ENCODE measurements around the gene C16orf95. TPM values are rescaled to one million over a fixed set of nuclear protein-coding genes. Genes with fewer than 3 reads are reported as not detected.

The C16orf95 gene
- total and polyA plus RNA-seq, 3 experiments from 2014 or later: 2.5 to 8.4 (median 7.5) TPM

DNA sequence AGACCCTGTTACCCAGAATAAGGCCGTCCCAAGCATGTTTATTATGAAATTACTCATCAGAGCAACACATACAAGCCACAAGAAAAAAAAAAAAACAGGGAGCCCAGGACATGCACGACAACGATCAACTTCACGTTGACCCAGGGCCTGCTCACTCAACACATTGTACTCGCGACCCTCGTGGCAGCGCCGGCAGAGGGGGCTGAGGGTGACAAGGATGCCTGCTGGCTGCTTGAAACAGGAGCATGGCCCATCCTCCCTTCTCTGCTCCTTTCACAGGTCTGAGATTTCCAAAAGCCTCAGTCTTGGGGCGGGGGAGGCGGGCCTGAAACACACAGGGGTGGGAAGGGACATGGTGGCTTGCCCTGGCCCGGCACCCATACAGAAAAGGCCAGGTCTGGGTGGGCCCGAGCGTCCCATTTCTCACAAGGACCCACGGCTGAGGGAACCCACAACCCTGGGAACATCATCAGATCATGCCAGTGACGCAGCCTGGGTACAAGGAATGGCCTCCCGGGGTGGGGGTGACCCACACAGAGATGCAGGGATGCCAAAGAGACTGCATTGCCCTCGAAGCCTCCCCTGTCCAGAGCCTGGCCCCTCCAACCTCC lies 21.1 kb upstream of the C16orf95 start:
- ChIA-PET POLR2A (no interaction called here), CTCF (interaction anchor here (0.6 kb wide), 1 partner anchor 16 kb away, joined by 3 read pairs; no protein-coding TSS in a partner anchor)
- Mint-ChIP-seq H3K4me3 (no peak overlapping the region), H3K9me3 (no peaks in the 10 kb centered on the region), H3K36me3 (peaks cover 0 to 75% (median 9%) of the 10 kb centered on the region in 3 donors), H3K4me1 (peaks cover 0 to 13% (median 2%) of the 10 kb centered on the region in 3 donors), H3K27ac (peak overlapping the region in 2 of 8 donors; percentile 37 to 87), H3K27me3 (peaks cover 0 to 2% of the 10 kb centered on the region in 2 donors)
- H3K27me3 ChIP-seq (ENCODE audit: insufficient read depth, low read length, poor library complexity, severe bottlenecking): no peaks in the 10 kb centered on the region
- H3K9me3 ChIP-seq (ENCODE audit: low read length): no peaks in the 10 kb centered on the region
- peaks cover 16% of the 10 kb centered on the region for H3K36me3 ChIP-seq (ENCODE audit: insufficient read depth, low read length)
- H3K27ac ChIP-seq (ENCODE audit: low read depth, low read length): no peak overlapping the region
- no peaks in the 10 kb centered on the region for H3K4me1 ChIP-seq (ENCODE audit: insufficient read depth, low read length)
- no peak for DNase-seq
- H3K4me3 ChIP-seq (ENCODE audit: low read length): no peak overlapping the region

DNA sequence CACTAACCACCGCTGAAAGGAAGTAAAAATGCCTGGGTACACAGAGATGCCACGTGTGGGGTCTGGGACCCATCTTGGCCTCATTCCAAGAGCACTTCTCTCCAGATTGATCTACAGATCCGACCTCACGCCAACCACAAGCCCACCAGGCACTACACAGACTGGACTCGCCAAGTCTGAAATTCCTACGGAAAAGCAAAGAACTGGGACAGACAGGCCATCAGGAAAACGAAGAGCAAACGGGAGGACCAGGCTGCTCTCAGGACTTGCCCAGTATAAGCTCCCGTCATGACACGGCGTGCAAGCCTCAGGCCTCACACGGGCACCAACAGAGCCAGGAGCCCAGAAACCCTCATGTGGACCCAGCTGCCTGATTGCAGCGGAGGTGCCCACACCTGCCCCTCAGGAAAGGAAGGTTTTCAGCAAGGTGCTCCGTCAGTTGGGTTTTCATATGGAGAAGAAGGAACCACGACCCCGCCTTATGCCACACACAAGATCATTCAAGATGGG lies 20.1 kb upstream of the C16orf95 start:
- CTCF ChIA-PET: no interaction called here
- no peak overlapping the region for H3K4me3 Mint-ChIP-seq
- Histone ChIP-seq H3K27ac (ENCODE audit: low read depth, low read length) (no peak overlapping the region), H3K36me3 (ENCODE audit: insufficient read depth, low read length) (peaks cover 8% of the 10 kb centered on the region), H3K9me3 (ENCODE audit: low read length) (no peaks in the 10 kb centered on the region), H3K27me3 (ENCODE audit: insufficient read depth, low read length, poor library complexity, severe bottlenecking) (no peaks in the 10 kb centered on the region), H3K4me3 (ENCODE audit: low read length) (no peak overlapping the region), H3K4me1 (ENCODE audit: insufficient read depth, low read length) (no peaks in the 10 kb centered on the region)
- H3K4me1 Mint-ChIP-seq: peaks cover 0 to 13% (median 2%) of the 10 kb centered on the region in 3 donors
- peaks cover 0 to 75% (median 6%) of the 10 kb centered on the region in 3 donors for H3K36me3 Mint-ChIP-seq
- H3K27me3 Mint-ChIP-seq: peaks cover 0 to 2% of the 10 kb centered on the region in 2 donors
- no peaks in the 10 kb centered on the region for H3K9me3 Mint-ChIP-seq
- H3K27ac Mint-ChIP-seq: peak overlapping the region in 4 of 8 donors; percentile 42 to 78 (median 66)
- DNase-seq: no peak
- POLR2A ChIA-PET: no interaction called here

GRCh38 chr16:87336434-87337240 lies 19.4 kb upstream of the C16orf95 start:
- no peaks in the 10 kb centered on the region for H3K27me3 ChIP-seq (ENCODE audit: insufficient read depth, low read length, poor library complexity, severe bottlenecking)
- H3K9me3 Mint-ChIP-seq: no peaks in the 10 kb centered on the region
- H3K4me1 ChIP-seq (ENCODE audit: insufficient read depth, low read length): no peaks in the 10 kb centered on the region
- peaks cover 8% of the 10 kb centered on the region for H3K36me3 ChIP-seq (ENCODE audit: insufficient read depth, low read length)
- H3K4me3 Mint-ChIP-seq: no peak overlapping the region
- peaks cover 0 to 12% (median 2%) of the 10 kb centered on the region in 3 donors for H3K4me1 Mint-ChIP-seq
- no peak overlapping the region for H3K27ac ChIP-seq (ENCODE audit: low read depth, low read length)
- no peaks in the 10 kb centered on the region for H3K9me3 ChIP-seq (ENCODE audit: low read length)
- ChIA-PET POLR2A (no interaction called here), CTCF (no interaction called here)
- H3K36me3 Mint-ChIP-seq: peaks cover 0 to 74% (median 6%) of the 10 kb centered on the region in 3 donors
- no peak overlapping the region for H3K4me3 ChIP-seq (ENCODE audit: low read length)
- H3K27ac Mint-ChIP-seq: peak overlapping the region in 2 of 8 donors; percentile 19 to 78
- no peak for DNase-seq
- peaks cover 0 to 2% of the 10 kb centered on the region in 2 donors for H3K27me3 Mint-ChIP-seq

- Mint-ChIP-seq H3K9me3 (no peaks in the 10 kb centered on the region), H3K36me3 (peaks cover 0 to 77% (median 6%) of the 10 kb centered on the region in 3 donors), H3K27ac (peak overlapping the region in 2 of 8 donors; percentile 27 to 46), H3K27me3 (peaks cover 0 to 2% of the 10 kb centered on the region in 2 donors), H3K4me1 (peaks cover 0 to 8% (median 2%) of the 10 kb centered on the region in 3 donors), H3K4me3 (no peak overlapping the region)
- ChIA-PET CTCF (interaction anchor here (1.3 kb wide), 1 partner anchor 58 kb away, joined by 4 read pairs; no protein-coding TSS in a partner anchor), POLR2A (no interaction called here)
- Histone ChIP-seq H3K4me1 (ENCODE audit: insufficient read depth, low read length) (no peaks in the 10 kb centered on the region), H3K9me3 (ENCODE audit: low read length) (no peaks in the 10 kb centered on the region), H3K36me3 (ENCODE audit: insufficient read depth, low read length) (peaks cover 8% of the 10 kb centered on the region), H3K27ac (ENCODE audit: low read depth, low read length) (no peak overlapping the region), H3K27me3 (ENCODE audit: insufficient read depth, low read length, poor library complexity, severe bottlenecking) (no peaks in the 10 kb centered on the region), H3K4me3 (ENCODE audit: low read length) (no peak overlapping the region)
- no peak for DNase-seq
Measured at GRCh38 chr16:87335625-87336433, 18.6 kb upstream of the C16orf95 start.

DNA sequence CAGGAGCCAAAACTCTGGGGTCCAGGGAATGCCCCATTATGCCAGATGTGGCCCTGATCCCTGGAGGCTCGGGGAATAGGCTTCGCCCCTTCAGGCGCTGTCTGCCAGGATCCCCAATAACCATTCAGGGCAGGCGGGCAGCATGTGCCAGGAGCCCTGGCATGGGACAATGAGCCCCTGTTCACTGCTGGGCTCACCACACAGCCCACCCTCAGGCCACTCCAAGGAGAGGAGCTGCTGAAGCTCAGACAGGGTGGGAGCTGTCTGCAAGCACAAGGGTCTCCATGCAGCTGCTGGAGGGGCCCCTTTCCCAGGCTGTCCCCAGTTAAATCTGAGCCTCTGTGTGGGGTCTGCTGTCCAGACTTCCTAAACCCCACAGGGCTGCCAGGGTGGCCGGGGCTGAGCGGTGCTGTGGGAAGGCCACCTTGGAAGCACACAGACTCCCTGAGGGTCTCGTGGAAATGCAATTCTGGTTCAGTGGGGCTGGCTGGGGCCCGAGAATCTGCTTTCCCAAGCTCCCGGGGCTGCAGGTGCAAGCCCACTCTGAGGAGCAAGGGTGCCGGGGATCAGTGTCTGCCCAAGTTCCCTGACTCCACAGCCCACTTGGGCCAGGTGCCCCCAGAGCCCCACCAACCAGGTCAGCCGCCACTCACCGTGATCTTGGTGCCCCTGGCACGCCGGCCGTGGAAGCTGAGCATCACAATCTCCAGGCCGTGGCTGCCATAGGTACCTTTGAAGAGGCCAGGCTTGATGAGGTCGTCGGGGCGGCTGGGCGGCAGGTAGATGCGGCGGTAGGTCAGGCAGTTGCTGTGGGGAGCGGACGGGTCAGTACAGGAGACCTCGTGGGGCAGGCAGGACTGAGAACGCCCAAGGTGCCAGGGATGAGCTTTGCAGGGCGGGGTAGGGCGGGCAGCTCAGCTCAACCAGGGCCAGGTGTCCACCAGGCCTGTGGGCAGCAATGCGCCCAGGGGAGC lies 17.7 kb upstream of the C16orf95 start:
- Mint-ChIP-seq H3K4me3 (no peak overlapping the region), H3K36me3 (peaks cover 0 to 79% (median 6%) of the 10 kb centered on the region in 3 donors), H3K27ac (no peak overlapping the region), H3K4me1 (peaks cover 0 to 7% (median 2%) of the 10 kb centered on the region in 3 donors), H3K27me3 (peaks cover 0 to 2% of the 10 kb centered on the region in 2 donors), H3K9me3 (no peaks in the 10 kb centered on the region)
- Histone ChIP-seq H3K9me3 (ENCODE audit: low read length) (no peaks in the 10 kb centered on the region), H3K36me3 (ENCODE audit: insufficient read depth, low read length) (peaks cover 8% of the 10 kb centered on the region), H3K27me3 (ENCODE audit: insufficient read depth, low read length, poor library complexity, severe bottlenecking) (no peaks in the 10 kb centered on the region), H3K4me3 (ENCODE audit: low read length) (no peak overlapping the region), H3K27ac (ENCODE audit: low read depth, low read length) (no peak overlapping the region), H3K4me1 (ENCODE audit: insufficient read depth, low read length) (no peaks in the 10 kb centered on the region)
- no peak for DNase-seq
- POLR2A ChIA-PET: no interaction called here
- CTCF ChIA-PET: interaction anchor here (0.8 to 1.3 kb wide), 2 partner anchors 17 to 59 kb away, joined by 4 to 6 read pairs; partner anchors contain the start of gene C16orf95

DNA sequence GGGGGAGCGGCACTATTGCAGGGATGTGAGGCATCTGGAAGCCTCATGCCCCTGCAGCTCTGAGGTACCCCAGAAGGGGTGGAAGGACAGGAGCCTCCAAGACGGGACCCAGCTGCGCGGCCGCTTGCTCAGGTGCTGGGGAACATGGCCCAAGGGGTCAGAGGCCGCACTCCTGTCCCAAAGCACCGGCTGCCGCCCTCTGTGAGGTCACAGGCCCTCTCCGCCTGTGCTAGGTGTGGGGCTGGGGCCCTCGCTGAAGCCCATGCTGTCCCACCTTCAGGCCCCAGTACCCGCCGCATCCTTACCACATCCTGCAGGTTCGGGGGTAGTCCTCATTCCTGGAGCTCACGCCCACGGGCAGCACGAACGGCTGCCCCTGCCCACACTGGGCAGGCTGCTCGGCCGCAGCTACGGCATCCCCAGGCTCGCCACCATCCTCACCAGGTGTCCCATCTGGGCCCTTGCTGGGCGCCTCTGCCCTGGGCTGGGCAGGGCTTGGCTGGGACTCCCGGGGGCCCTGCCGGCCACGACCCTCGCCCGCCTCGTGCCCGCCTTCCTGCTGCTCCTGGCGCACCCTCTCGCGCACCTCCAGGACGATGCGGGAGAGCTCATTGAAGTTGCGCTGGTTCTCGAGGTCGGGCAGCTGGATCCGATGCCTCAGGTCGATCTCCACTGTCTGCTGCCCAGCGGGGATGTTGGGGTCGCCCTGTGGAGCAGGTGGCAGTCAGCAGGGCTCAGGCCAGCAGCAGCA lies 16.6 kb upstream of the C16orf95 start:
- Histone ChIP-seq H3K27ac (ENCODE audit: low read depth, low read length) (no peak overlapping the region), H3K4me1 (ENCODE audit: insufficient read depth, low read length) (no peaks in the 10 kb centered on the region), H3K4me3 (ENCODE audit: low read length) (no peak overlapping the region), H3K9me3 (ENCODE audit: low read length) (no peaks in the 10 kb centered on the region), H3K36me3 (ENCODE audit: insufficient read depth, low read length) (peaks cover 8% of the 10 kb centered on the region), H3K27me3 (ENCODE audit: insufficient read depth, low read length, poor library complexity, severe bottlenecking) (no peaks in the 10 kb centered on the region)
- H3K4me3 Mint-ChIP-seq: no peak overlapping the region
- H3K4me1 Mint-ChIP-seq: peaks cover 0 to 7% (median 2%) of the 10 kb centered on the region in 3 donors
- peaks cover 0 to 2% of the 10 kb centered on the region in 2 donors for H3K27me3 Mint-ChIP-seq
- CTCF ChIA-PET: interaction anchor here (1.4 kb wide), 1 partner anchor 49 kb away, joined by 4 read pairs; the partner anchor contains the start of gene FBXO31
- peaks cover 0 to 81% (median 3%) of the 10 kb centered on the region in 3 donors for H3K36me3 Mint-ChIP-seq
- POLR2A ChIA-PET: interaction anchor here (0.5 kb wide), 1 partner anchor 58 kb away, joined by 3 read pairs; no protein-coding TSS in a partner anchor
- no peak overlapping the region for H3K27ac Mint-ChIP-seq
- no peak for DNase-seq
- no peaks in the 10 kb centered on the region for H3K9me3 Mint-ChIP-seq

Data from CD8-positive, alpha-beta memory T cell (primary cell).